ENCODE measurements around the gene TRIM45. TPM values are rescaled to one million over a fixed set of nuclear protein-coding genes. Genes with fewer than 3 reads are reported as not detected.
"Not testable (repeated sequence)": the region's sequence is repeated elsewhere in the genome, so short reads cannot be mapped to it uniquely, and the experiment has no call there.

TRIM45 gene
- total and polyA plus RNA-seq, 2 donors (not counting 1 experiment from before 2014, with no cell fraction given), result 0.64 to 2.5 TPM

- Histone ChIP-seq H3K27me3 (replicated peaks in 1 of 4; ENCODE audit: control extremely low read depth in 1 of 4, control insufficient read depth in 3 of 4, insufficient read depth in 4 of 4, low read length in 3 of 4) (no peaks in the 10 kb centered on the region), H3K27ac (ENCODE audit: low read length in 2 of 2) (no peak overlapping the region), H2AFZ (ENCODE audit: insufficient read depth, low read depth, low read length, poor library complexity, severe bottlenecking) (no peak overlapping the region), H3K4me3 (ENCODE audit: control extremely low read depth in 1 of 5, extremely low read depth in 1 of 5, insufficient read depth in 1 of 5, low read depth in 2 of 5, low read length in 4 of 5) (no peak overlapping the region), H3K9ac (ENCODE audit: low read length) (no peak overlapping the region), H3K4me1 (ENCODE audit: control insufficient read depth in 2 of 2, insufficient read depth in 2 of 2, low read length in 2 of 2) (no peaks in the 10 kb centered on the region), H3K4me2 (replicated peaks; ENCODE audit: low read depth, low read length, poor library complexity, severe bottlenecking) (no peak overlapping the region), H3K9me3 (ENCODE audit: control extremely low read depth in 1 of 3, control insufficient read depth in 2 of 3, insufficient read depth in 1 of 3, low read length in 2 of 3) (no peaks in the 10 kb centered on the region), H4K20me1 (ENCODE audit: control insufficient read depth, insufficient read depth, low read length, poor library complexity, severe bottlenecking) (no peaks in the 10 kb centered on the region), H3K36me3 (replicated peaks in 1 of 2; ENCODE audit: control extremely low read depth in 1 of 2, control insufficient read depth in 1 of 2, extremely low read depth in 1 of 2, insufficient read depth in 2 of 2, low read length in 1 of 2) (peaks cover 0 to 20% of the 10 kb centered on the region in 2 experiments), H3K79me2 (ENCODE audit: control insufficient read depth, insufficient read depth, low read length) (no peaks in the 10 kb centered on the region)
- no peak overlapping the region for H3K27ac Mint-ChIP-seq
- DNase-seq (no peak), ATAC-seq (ENCODE audit: low read depth) (no peak)
- no peak overlapping the region for H3K4me3 Mint-ChIP-seq
- no peak for TF ChIP-seq CTCF (IDR thresholded peaks at IDR 0.05)
- no peak for TF ChIP-seq EZH2 (IDR thresholded peaks at IDR 0.05; ENCODE audit: borderline replicate concordance, insufficient read depth, low read depth, low read length, poor library complexity, severe bottlenecking)
- ChIA-PET CTCF (no interaction called here), POLR2A (no interaction called here)
- H3K9me3 Mint-ChIP-seq (ENCODE audit: insufficient read depth), result no peaks in the 10 kb centered on the region
- no peaks in the 10 kb centered on the region for H3K27me3 Mint-ChIP-seq
- no peaks in the 10 kb centered on the region for H3K4me1 Mint-ChIP-seq
- intact Hi-C loops (cut with micrococcal nuclease), result no loop called here
- 96% methylated on average over 3 of the region's 3 CpGs for WGBS (ENCODE audit: insufficient coverage)
Observed at GRCh38 chr1:117104986-117105385, 16.6 kb downstream of the TRIM45 start.

- H3K27me3 Mint-ChIP-seq; H3K79me2 ChIP-seq (ENCODE audit: control insufficient read depth, insufficient read depth, low read length); H3K4me3 Mint-ChIP-seq; H3K4me1 Mint-ChIP-seq; H3K9me3 ChIP-seq (ENCODE audit: control extremely low read depth in 1 of 3, control insufficient read depth in 2 of 3, insufficient read depth in 1 of 3, low read length in 2 of 3); H3K4me3 ChIP-seq (ENCODE audit: control extremely low read depth in 1 of 5, extremely low read depth in 1 of 5, insufficient read depth in 1 of 5, low read depth in 2 of 5, low read length in 4 of 5); H3K4me1 ChIP-seq (ENCODE audit: control insufficient read depth in 2 of 2, insufficient read depth in 2 of 2, low read length in 2 of 2); H4K20me1 ChIP-seq (ENCODE audit: control insufficient read depth, insufficient read depth, low read length, poor library complexity, severe bottlenecking); H3K9me3 Mint-ChIP-seq (ENCODE audit: insufficient read depth); H3K27me3 ChIP-seq (replicated peaks in 1 of 4; ENCODE audit: control extremely low read depth in 1 of 4, control insufficient read depth in 3 of 4, insufficient read depth in 4 of 4, low read length in 3 of 4); H2AFZ ChIP-seq (ENCODE audit: insufficient read depth, low read depth, low read length, poor library complexity, severe bottlenecking); ATAC-seq (ENCODE audit: low read depth); H3K9ac ChIP-seq (ENCODE audit: low read length); H3K4me2 ChIP-seq (replicated peaks; ENCODE audit: low read depth, low read length, poor library complexity, severe bottlenecking); H3K27ac Mint-ChIP-seq; DNase-seq; intact Hi-C loops (cut with micrococcal nuclease); H3K27ac ChIP-seq (ENCODE audit: low read length in 2 of 2); POLR2A ChIA-PET: not testable (repeated sequence)
- CTCF ChIA-PET, result interaction anchor here (0.6 to 2.5 kb wide), 2 partner anchors 27 to 377 kb away, joined by 3 to 7 read pairs; no protein-coding TSS in a partner anchor
- peaks cover 0 to 43% of the 10 kb centered on the region in 2 experiments for H3K36me3 ChIP-seq (replicated peaks in 1 of 2; ENCODE audit: control extremely low read depth in 1 of 2, control insufficient read depth in 1 of 2, extremely low read depth in 1 of 2, insufficient read depth in 2 of 2, low read length in 1 of 2)
- WGBS (ENCODE audit: insufficient coverage), result 100% methylated on average over 3 of the region's 3 CpGs
Observed at GRCh38 chr1:117101858-117102257, 19.7 kb downstream of the TRIM45 start.
